NT2/D1 (cell line): ENCODE measurements around the gene HHIP.

Experiments
- SUZ12 ChIP-seq: IDR thresholded peaks from 2 replicates; pipeline ENCODE4 v1.6.1; 2011; ENCODE audit not compliant: insufficient read length, insufficient read depth; ENCODE audit errors: extremely low read depth
- YY1 ChIP-seq: IDR thresholded peaks from 2 replicates; pipeline ENCODE4 v1.6.1; 2011; ENCODE audit not compliant: insufficient read length, insufficient read depth
- ZNF274 ChIP-seq: IDR thresholded peaks from 2 replicates; pipeline ENCODE4 v1.6.1; 2011; ENCODE audit warnings: mild to moderate bottlenecking, low read depth, low read length

DNA sequence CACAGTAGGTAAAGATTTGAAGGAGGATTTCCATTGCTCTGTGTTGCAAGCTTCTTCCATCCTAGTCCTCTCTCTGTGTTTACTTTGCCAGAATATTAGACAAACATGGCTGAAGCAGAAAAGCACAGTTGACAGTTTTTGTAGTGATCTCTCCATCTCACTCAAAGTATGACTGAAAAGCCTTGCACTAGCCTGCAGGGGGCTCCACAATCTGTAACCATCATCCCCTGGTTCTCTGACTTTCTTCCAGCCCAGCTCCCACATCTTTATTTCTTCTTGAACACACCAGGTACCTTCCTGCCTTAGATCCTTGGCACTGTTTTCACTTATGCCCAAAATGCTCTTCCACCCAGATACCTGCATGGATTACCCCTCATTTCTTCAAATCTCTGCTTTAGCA, 34.1 kb upstream of the HHIP start:
- no peak for TF ChIP-seq YY1
- no peak for TF ChIP-seq ZNF274
- TF ChIP-seq SUZ12 = no peak
